ENCODE data around the gene ATP8A2.

DNA sequence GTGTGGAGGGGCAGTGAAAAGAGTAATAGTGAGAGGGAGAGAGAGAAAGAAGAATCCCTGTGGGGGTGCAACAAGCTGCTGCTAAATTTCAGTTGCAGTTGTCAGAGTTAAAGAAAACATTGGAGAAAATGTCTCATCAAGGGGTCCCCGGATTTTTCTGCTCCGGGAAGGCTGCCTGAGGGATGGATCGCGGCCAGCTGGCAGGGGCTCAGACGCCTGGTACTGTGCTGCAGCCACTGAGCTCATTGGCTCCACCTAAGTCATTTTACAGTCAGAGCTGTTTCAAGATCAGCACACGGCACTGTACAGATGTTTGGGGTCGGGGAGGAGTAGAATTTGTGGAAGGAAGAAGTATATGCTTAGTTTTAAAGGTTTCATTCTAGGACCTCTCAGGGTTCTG lies 573.8 kb downstream of the ATP8A2 start:
- TF ChIP-seq, protein P1, sequence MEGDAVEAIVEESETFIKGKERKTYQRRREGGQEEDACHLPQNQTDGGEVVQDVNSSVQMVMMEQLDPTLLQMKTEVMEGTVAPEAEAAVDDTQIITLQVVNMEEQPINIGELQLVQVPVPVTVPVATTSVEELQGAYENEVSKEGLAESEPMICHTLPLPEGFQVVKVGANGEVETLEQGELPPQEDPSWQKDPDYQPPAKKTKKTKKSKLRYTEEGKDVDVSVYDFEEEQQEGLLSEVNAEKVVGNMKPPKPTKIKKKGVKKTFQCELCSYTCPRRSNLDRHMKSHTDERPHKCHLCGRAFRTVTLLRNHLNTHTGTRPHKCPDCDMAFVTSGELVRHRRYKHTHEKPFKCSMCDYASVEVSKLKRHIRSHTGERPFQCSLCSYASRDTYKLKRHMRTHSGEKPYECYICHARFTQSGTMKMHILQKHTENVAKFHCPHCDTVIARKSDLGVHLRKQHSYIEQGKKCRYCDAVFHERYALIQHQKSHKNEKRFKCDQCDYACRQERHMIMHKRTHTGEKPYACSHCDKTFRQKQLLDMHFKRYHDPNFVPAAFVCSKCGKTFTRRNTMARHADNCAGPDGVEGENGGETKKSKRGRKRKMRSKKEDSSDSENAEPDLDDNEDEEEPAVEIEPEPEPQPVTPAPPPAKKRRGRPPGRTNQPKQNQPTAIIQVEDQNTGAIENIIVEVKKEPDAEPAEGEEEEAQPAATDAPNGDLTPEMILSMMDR (IDR thresholded peaks at IDR 0.05; ENCODE audit: low read length), result no peak
- no peak for TF ChIP-seq EZH2 (optimal IDR thresholded peaks at IDR 0.05; ENCODE audit: low read depth, low read length)

Data from MM.1S (cell line).